K562 (cell line): Measurements from ENCODE around the gene ZNF691.
"Not testable (repeated sequence)": the region's sequence is repeated elsewhere in the genome, so short reads cannot be mapped to it uniquely, and the experiment has no call there.

Source experiments
- CTCF ChIP-seq, 3 experiments: IDR thresholded peaks in 2 of 3; conservative IDR thresholded peaks in 1 of 3; 2 replicates each; pipeline ENCODE4 v1.5.1; 2011 to 2012; ENCODE audit warnings: low read length in 3 of 3, mild to moderate bottlenecking in 3 of 3, control low read depth in 2 of 3, improper control_type of control experiment in 1 of 3, inconsistent platforms in 1 of 3, low read depth in 1 of 3, mixed read lengths in 1 of 3, moderate library complexity in 1 of 3; ENCODE audit not compliant: insufficient read depth in 2 of 3
- HNRNPL ChIP-seq: fragments of 200-400 bp; formaldehyde crosslinking; IDR thresholded peaks from 2 replicates; pipeline ENCODE4 v1.6.1; 2017; ENCODE audit warnings: low read depth, mild to moderate bottlenecking, low read length
- POLR2AphosphoS5 ChIP-seq: IDR thresholded peaks from 2 replicates; pipeline ENCODE4 v1.6.1; 2011; ENCODE audit warnings: mild to moderate bottlenecking, low read depth, low read length, moderate library complexity; ENCODE audit not compliant: control insufficient read depth, insufficient read depth
- RHOXF2B ChIP-seq: fragments of 250-450 bp; sonication (Bioruptor Pico); conservative IDR thresholded peaks from 2 replicates; pipeline ENCODE4 v1.5.1; 2021
- TAF1 ChIP-seq: IDR thresholded peaks from 2 replicates; pipeline ENCODE4 v1.6.1; 2011; ENCODE audit warnings: mild to moderate bottlenecking, low read length, moderate library complexity; ENCODE audit not compliant: insufficient read depth, control insufficient read depth, severe bottlenecking; ENCODE audit errors: extremely low read depth
- USF1 ChIP-seq: sonication (generic); formaldehyde crosslinking; IDR thresholded peaks from 2 replicates; pipeline ENCODE4 v1.9.0; 2022; ENCODE audit warnings: mild to moderate bottlenecking, missing genetic modification reagents
- ZBTB1 ChIP-seq: sonication (generic); formaldehyde crosslinking; IDR thresholded peaks from 2 replicates; pipeline ENCODE4 v1.8.1; 2023; ENCODE audit warnings: missing genetic modification reagents, low read depth, mild to moderate bottlenecking, borderline replicate concordance
- ZNF324 ChIP-seq: fragments of 250-450 bp; sonication (Bioruptor Pico); IDR thresholded peaks from 2 replicates; pipeline ENCODE4 v1.4.0; 2020; ENCODE audit warnings: mild to moderate bottlenecking

- not testable (repeated sequence) for TF ChIP-seq ZNF324; USF1 (CRISPR knock-in tag); CTCF (IDR thresholded peaks at IDR 0.05 in 2 of 3, conservative IDR thresholded peaks at IDR 0.05 in 1 of 3; ENCODE audit: insufficient read depth in 2 of 3, low read depth in 1 of 3, low read length in 3 of 3); HNRNPL; RHOXF2B (CRISPR knock-in tag); ZBTB1; TAF1; POLR2AphosphoS5
Measured at GRCh38 chr1:42868466-42868865, 22.1 kb downstream of the ZNF691 start.
